HEK293 (cell line): Measurements from ENCODE around the gene DGKG.

Source experiments
- CTCF ChIA-PET: fragments of 350-600 bp; formaldehyde crosslinking; extraction: SDS; loops from one replicate; lab custom pipeline; 2021; ENCODE audit warnings: antibody characterized with exemption; lab: Yijun Ruan, JAX
- POLR2A ChIA-PET: fragments of 300-600 bp; formaldehyde crosslinking; extraction: SDS; loops from one replicate; lab custom pipeline; 2020; ENCODE audit warnings: antibody characterized with exemption, inconsistent platforms; lab: Yijun Ruan, JAX
- H3K27ac ChIP-seq: fragments of 200-500 bp; sonication (Bioruptor generic); 2 replicates; pipeline ENCODE4 v1.5.1; 2014; ENCODE audit warnings: low read depth, low read length, control low read depth, inconsistent platforms; ENCODE audit errors: extremely low read depth
- H3K36me3 ChIP-seq, 2 experiments: fragments of 200-500 bp in 1 of 2; sonication (Bioruptor generic) in 1 of 2; 1 replicate in 1 of 2; 2 replicates in 1 of 2; pipeline ENCODE4 v1.5.1; 2014 to 2017; ENCODE audit warnings: inconsistent platforms in 2 of 2, low read length in 2 of 2; ENCODE audit not compliant: control insufficient read depth in 2 of 2, insufficient read depth in 1 of 2
- H3K4me1 ChIP-seq: fragments of 200-500 bp; sonication (Bioruptor generic); 2 replicates; pipeline ENCODE4 v1.5.1; 2014; ENCODE audit warnings: mild to moderate bottlenecking, low read length, inconsistent platforms; ENCODE audit not compliant: control insufficient read depth, insufficient read depth
- H3K4me3 ChIP-seq: 2 replicates; pipeline ENCODE4 v1.5.1; 2011; ENCODE audit warnings: low read depth, mild to moderate bottlenecking, control low read depth, low read length, moderate library complexity
- H3K9me3 ChIP-seq: fragments of 200-500 bp; sonication (Bioruptor generic); 2 replicates; pipeline ENCODE4 v1.5.1; 2014; ENCODE audit warnings: low read depth, low read length, inconsistent platforms; ENCODE audit not compliant: control insufficient read depth, insufficient read depth
- ATF2 ChIP-seq: fragments of 450-650 bp; formaldehyde crosslinking; IDR thresholded peaks from 2 replicates; pipeline ENCODE4 v1.5.1; 2016; ENCODE audit warnings: missing biosample characterization, missing genetic modification characterization, low read depth
- GFI1B ChIP-seq: fragments of 450-650 bp; formaldehyde crosslinking; IDR thresholded peaks from 2 replicates; pipeline ENCODE4 v1.5.1; 2016; ENCODE audit warnings: missing biosample characterization, missing genetic modification characterization
- HOXC10 ChIP-seq: sonication (generic); formaldehyde crosslinking; IDR thresholded peaks from 2 replicates; pipeline ENCODE4 v1.8.1; 2023; ENCODE audit warnings: mild to moderate bottlenecking, missing genetic modification reagents
- PRDM10 ChIP-seq: fragments of 450-650 bp; formaldehyde crosslinking; IDR thresholded peaks from 2 replicates; pipeline ENCODE4 v1.5.1; 2016; ENCODE audit warnings: missing biosample characterization, missing genetic modification characterization
- REPIN1 ChIP-seq: fragments of 450-650 bp; formaldehyde crosslinking; IDR thresholded peaks from 2 replicates; pipeline ENCODE4 v1.5.1; 2017; ENCODE audit warnings: missing biosample characterization, missing genetic modification characterization, low read depth
- ZBTB8A ChIP-seq: fragments of 450-650 bp; formaldehyde crosslinking; IDR thresholded peaks from 2 replicates; pipeline ENCODE4 v1.5.1; 2016; ENCODE audit warnings: missing biosample characterization, missing genetic modification characterization
- ZNF132 ChIP-seq: fragments of 450-650 bp; formaldehyde crosslinking; IDR thresholded peaks from 2 replicates; pipeline ENCODE4 v1.5.1; 2017; ENCODE audit warnings: missing biosample characterization, missing genetic modification characterization, borderline replicate concordance
- ZNF140 ChIP-seq: fragments of 450-650 bp; formaldehyde crosslinking; IDR thresholded peaks from 2 replicates; pipeline ENCODE4 v1.5.1; 2016; ENCODE audit warnings: missing biosample characterization, missing genetic modification characterization
- ZNF157 ChIP-seq: fragments of 450-650 bp; formaldehyde crosslinking; IDR thresholded peaks from 2 replicates; pipeline ENCODE4 v1.5.1; 2016; ENCODE audit warnings: missing biosample characterization, missing genetic modification characterization
- ZNF174 ChIP-seq: fragments of 450-650 bp; formaldehyde crosslinking; IDR thresholded peaks from 2 replicates; pipeline ENCODE4 v1.5.0; 2017; ENCODE audit warnings: missing biosample characterization, mild to moderate bottlenecking, missing genetic modification characterization
- ZNF2 ChIP-seq: fragments of 450-650 bp; formaldehyde crosslinking; IDR thresholded peaks from 2 replicates; pipeline ENCODE4 v1.5.1; 2016; ENCODE audit warnings: missing biosample characterization, missing genetic modification characterization
- ZNF280D ChIP-seq: fragments of 450-650 bp; formaldehyde crosslinking; IDR thresholded peaks from 2 replicates; pipeline ENCODE4 v1.5.1; 2016; ENCODE audit warnings: missing biosample characterization, missing genetic modification characterization
- ZNF426 ChIP-seq: fragments of 450-650 bp; formaldehyde crosslinking; IDR thresholded peaks from 2 replicates; pipeline ENCODE4 v1.5.1; 2017; ENCODE audit warnings: missing biosample characterization, missing genetic modification characterization, mild to moderate bottlenecking, inconsistent platforms, moderate library complexity
- ZSCAN23 ChIP-seq: fragments of 450-650 bp; formaldehyde crosslinking; IDR thresholded peaks from 2 replicates; pipeline ENCODE4 v1.5.1; 2016; ENCODE audit warnings: missing biosample characterization, missing genetic modification characterization
- TF ChIP-seq, protein P1 (sequence below): fragments of 450-650 bp; formaldehyde crosslinking; IDR thresholded peaks from 2 replicates; pipeline ENCODE4 v1.5.1; 2016; ENCODE audit warnings: missing biosample characterization, missing genetic modification characterization
- TF ChIP-seq, protein P2 (sequence below): fragments of 450-650 bp; formaldehyde crosslinking; IDR thresholded peaks from 2 replicates; pipeline ENCODE4 v1.5.1; 2016; ENCODE audit warnings: missing biosample characterization, missing genetic modification characterization

The DGKG gene

DNA sequence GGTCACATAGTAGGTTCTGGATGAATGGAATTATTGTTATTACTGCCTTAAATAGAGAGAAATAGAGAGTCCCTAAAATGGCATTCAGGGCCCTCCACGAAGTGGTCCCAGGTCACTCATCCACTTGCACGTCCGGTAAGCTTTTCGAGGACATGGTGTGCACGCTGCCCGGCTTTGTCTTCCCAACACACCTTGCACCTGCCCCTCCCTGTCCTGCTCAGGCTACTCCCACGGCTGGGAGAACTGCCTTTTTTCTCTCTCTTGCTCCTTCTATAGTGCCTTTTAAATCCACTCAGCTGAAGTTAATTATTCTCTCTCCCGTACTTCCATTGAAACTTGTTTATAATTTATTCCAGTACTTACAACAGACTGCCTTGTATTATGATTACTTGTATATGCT, 5.6 kb upstream of the DGKG start:
- CTCF ChIA-PET = no interaction called here
- POLR2A ChIA-PET = no interaction called here
- H3K4me3 ChIP-seq = no peak overlapping the region
- H3K27ac ChIP-seq = no peak overlapping the region
- no peaks in the 10 kb centered on the region for H3K36me3 ChIP-seq
- TF ChIP-seq ZNF174 (tag by site-specific recombination) (no peak), ZBTB8A (tag by site-specific recombination) (no peak), REPIN1 (tag by site-specific recombination) (no peak), GFI1B (tag by site-specific recombination) (no peak), ATF2 (no peak), ZSCAN23 (tag by site-specific recombination) (no peak), ZNF140 (tag by site-specific recombination) (no peak), PRDM10 (tag by site-specific recombination) (no peak), ZNF132 (tag by site-specific recombination) (no peak), ZNF2 (tag by site-specific recombination) (no peak)
- TF ChIP-seq, protein P1, sequence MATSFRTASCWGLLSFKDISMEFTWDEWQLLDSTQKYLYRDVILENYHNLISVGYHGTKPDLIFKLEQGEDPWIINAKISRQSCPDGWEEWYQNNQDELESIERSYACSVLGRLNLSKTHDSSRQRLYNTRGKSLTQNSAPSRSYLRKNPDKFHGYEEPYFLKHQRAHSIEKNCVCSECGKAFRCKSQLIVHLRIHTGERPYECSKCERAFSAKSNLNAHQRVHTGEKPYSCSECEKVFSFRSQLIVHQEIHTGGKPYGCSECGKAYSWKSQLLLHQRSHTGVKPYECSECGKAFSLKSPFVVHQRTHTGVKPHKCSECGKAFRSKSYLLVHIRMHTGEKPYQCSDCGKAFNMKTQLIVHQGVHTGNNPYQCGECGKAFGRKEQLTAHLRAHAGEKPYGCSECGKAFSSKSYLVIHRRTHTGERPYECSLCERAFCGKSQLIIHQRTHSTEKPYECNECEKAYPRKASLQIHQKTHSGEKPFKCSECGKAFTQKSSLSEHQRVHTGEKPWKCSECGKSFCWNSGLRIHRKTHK (tag by site-specific recombination) = no peak
- TF ChIP-seq, protein P2, sequence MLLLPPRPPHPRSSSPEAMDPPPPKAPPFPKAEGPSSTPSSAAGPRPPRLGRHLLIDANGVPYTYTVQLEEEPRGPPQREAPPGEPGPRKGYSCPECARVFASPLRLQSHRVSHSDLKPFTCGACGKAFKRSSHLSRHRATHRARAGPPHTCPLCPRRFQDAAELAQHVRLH (tag by site-specific recombination) = no peak
- H3K4me1 ChIP-seq = no peaks in the 10 kb centered on the region
- no peaks in the 10 kb centered on the region for H3K9me3 ChIP-seq

- H3K27ac ChIP-seq = no peak overlapping the region
- ChIA-PET CTCF (interaction anchor here (0.5 kb wide), 1 partner anchor 18 kb away, joined by 4 read pairs; no protein-coding TSS in a partner anchor), POLR2A (no interaction called here)
- H3K4me1 ChIP-seq = no peaks in the 10 kb centered on the region
- no peak overlapping the region for H3K4me3 ChIP-seq
- no peaks in the 10 kb centered on the region for H3K36me3 ChIP-seq
- no peak for TF ChIP-seq ZNF280D (tag by site-specific recombination)
- no peak for TF ChIP-seq HOXC10 (CRISPR knock-in tag)
- TF ChIP-seq, protein P1 (tag by site-specific recombination) = no peak
- no peak for TF ChIP-seq PRDM10 (tag by site-specific recombination)
- no peak for TF ChIP-seq ZNF426
- TF ChIP-seq ZNF157 (tag by site-specific recombination) = no peak
- TF ChIP-seq, all 188 proteins: peak for 0
- H3K9me3 ChIP-seq = no peaks in the 10 kb centered on the region
Observed at GRCh38 chr3:186366206-186366605, 4.2 kb upstream of the DGKG start.
